ENCODE results near the gene SPAG16.

SPAG16 gene

GRCh38 chr2:214096208-214096715 is 812.0 kb downstream of the SPAG16 start:
- H3K4me3 Mint-ChIP-seq = no peak overlapping the region
- ATAC-seq = no peak
- H3K9me3 Mint-ChIP-seq = no peaks in the 10 kb centered on the region
- DNase-seq = no peak
- H3K27me3 Mint-ChIP-seq = no peaks in the 10 kb centered on the region
- no peak overlapping the region for H3K27ac Mint-ChIP-seq
- H3K4me1 Mint-ChIP-seq = no peaks in the 10 kb centered on the region

- no peaks in the 10 kb centered on the region for H3K9me3 Mint-ChIP-seq
- no peak for DNase-seq
- H3K4me3 Mint-ChIP-seq = no peak overlapping the region
- no peak overlapping the region for H3K27ac Mint-ChIP-seq
- no peaks in the 10 kb centered on the region for H3K27me3 Mint-ChIP-seq
- ATAC-seq = no peak
- H3K4me1 Mint-ChIP-seq = no peaks in the 10 kb centered on the region
These were observed 814.5 kb downstream of the SPAG16 start for GRCh38 chr2:214098811-214099210.

GRCh38 chr2:214100488-214100887 is 816.2 kb downstream of the SPAG16 start:
- H3K27ac Mint-ChIP-seq = no peak overlapping the region
- H3K9me3 Mint-ChIP-seq = no peaks in the 10 kb centered on the region
- H3K27me3 Mint-ChIP-seq = no peaks in the 10 kb centered on the region
- no peak for ATAC-seq
- no peak overlapping the region for H3K4me3 Mint-ChIP-seq
- H3K4me1 Mint-ChIP-seq = no peaks in the 10 kb centered on the region
- DNase-seq = no peak

GRCh38 chr2:214103276-214104001 is 819.2 kb downstream of the SPAG16 start:
- Mint-ChIP-seq H3K27ac (no peak overlapping the region), H3K4me3 (no peak overlapping the region), H3K9me3 (no peaks in the 10 kb centered on the region), H3K27me3 (no peaks in the 10 kb centered on the region), H3K4me1 (no peaks in the 10 kb centered on the region)
- ATAC-seq (no peak), DNase-seq (no peak)

GRCh38 chr2:214104219-214104618 is 820.0 kb downstream of the SPAG16 start:
- Mint-ChIP-seq H3K4me1 (no peaks in the 10 kb centered on the region), H3K9me3 (no peaks in the 10 kb centered on the region), H3K27ac (no peak overlapping the region), H3K27me3 (no peaks in the 10 kb centered on the region), H3K4me3 (no peak overlapping the region)
- peak; percentile 5 for ATAC-seq
- DNase-seq = no peak

- DNase-seq (no peak), ATAC-seq (no peak)
- Mint-ChIP-seq H3K27ac (no peak overlapping the region), H3K9me3 (no peaks in the 10 kb centered on the region), H3K4me1 (no peaks in the 10 kb centered on the region), H3K27me3 (no peaks in the 10 kb centered on the region), H3K4me3 (no peak overlapping the region)
These were observed 820.7 kb downstream of the SPAG16 start for GRCh38 chr2:214104967-214105366.

- H3K9me3 Mint-ChIP-seq = peaks cover 0 to 8% of the 10 kb centered on the region in 2 donors
- no peak for DNase-seq
- no peak overlapping the region for H3K4me3 Mint-ChIP-seq
- H3K4me1 Mint-ChIP-seq = no peaks in the 10 kb centered on the region
- H3K27ac Mint-ChIP-seq = no peak overlapping the region
- ATAC-seq = no peak
- H3K27me3 Mint-ChIP-seq = no peaks in the 10 kb centered on the region
These were observed 823.5 kb downstream of the SPAG16 start for GRCh38 chr2:214107726-214108125.

- no peak for DNase-seq
- Mint-ChIP-seq H3K9me3 (peaks cover 0 to 8% of the 10 kb centered on the region in 2 donors), H3K27ac (no peak overlapping the region), H3K27me3 (no peaks in the 10 kb centered on the region), H3K4me3 (no peak overlapping the region), H3K4me1 (no peaks in the 10 kb centered on the region)
- no peak for ATAC-seq
These were observed 824.3 kb downstream of the SPAG16 start for GRCh38 chr2:214108598-214108997.

- Mint-ChIP-seq H3K27ac (no peak overlapping the region), H3K4me1 (no peaks in the 10 kb centered on the region), H3K9me3 (peaks cover 22% of the 10 kb centered on the region in 2 donors), H3K4me3 (no peak overlapping the region), H3K27me3 (no peaks in the 10 kb centered on the region)
- ATAC-seq = no peak
- DNase-seq = no peak
These were observed 832.8 kb downstream of the SPAG16 start for GRCh38 chr2:214117054-214117453.

- H3K27ac Mint-ChIP-seq = no peak overlapping the region
These were observed 841.9 kb downstream of the SPAG16 start for GRCh38 chr2:214126135-214126534.

GRCh38 chr2:214127170-214127569 is 842.9 kb downstream of the SPAG16 start:
- Mint-ChIP-seq H3K4me1 (no peaks in the 10 kb centered on the region), H3K27me3 (no peaks in the 10 kb centered on the region), H3K27ac (no peak overlapping the region), H3K4me3 (no peak overlapping the region), H3K9me3 (no peaks in the 10 kb centered on the region)
- ATAC-seq = no peak
- no peak for DNase-seq

More at GRCh38 chr2:214126135-214126534, 841.9 kb downstream of the SPAG16 start:
- DNase-seq (no peak), ATAC-seq (no peak)
- Mint-ChIP-seq H3K27me3 (no peaks in the 10 kb centered on the region), H3K4me3 (no peak overlapping the region), H3K9me3 (no peaks in the 10 kb centered on the region), H3K4me1 (no peaks in the 10 kb centered on the region)

GRCh38 chr2:214127571-214127970 is 843.3 kb downstream of the SPAG16 start:
- Mint-ChIP-seq H3K9me3 (peaks cover 0 to 4% of the 10 kb centered on the region in 2 donors), H3K4me3 (no peak overlapping the region), H3K4me1 (no peaks in the 10 kb centered on the region), H3K27ac (no peak overlapping the region), H3K27me3 (no peaks in the 10 kb centered on the region)
- no peak for ATAC-seq
- DNase-seq = no peak

- H3K9me3 Mint-ChIP-seq = peaks cover 0 to 4% of the 10 kb centered on the region in 2 donors
- H3K27ac Mint-ChIP-seq = no peak overlapping the region
- no peaks in the 10 kb centered on the region for H3K4me1 Mint-ChIP-seq
- no peaks in the 10 kb centered on the region for H3K27me3 Mint-ChIP-seq
- ATAC-seq = no peak
- no peak overlapping the region for H3K4me3 Mint-ChIP-seq
- DNase-seq = no peak
These were observed 843.8 kb downstream of the SPAG16 start for GRCh38 chr2:214128040-214128439.

- H3K4me1 Mint-ChIP-seq = no peaks in the 10 kb centered on the region
- no peak for DNase-seq
- no peak overlapping the region for H3K4me3 Mint-ChIP-seq
- no peak overlapping the region for H3K27ac Mint-ChIP-seq
- H3K27me3 Mint-ChIP-seq = no peaks in the 10 kb centered on the region
- no peak for ATAC-seq
- peaks cover 0 to 4% of the 10 kb centered on the region in 2 donors for H3K9me3 Mint-ChIP-seq
These were observed 845.9 kb downstream of the SPAG16 start for GRCh38 chr2:214130114-214130513.

- H3K4me1 Mint-ChIP-seq = no peaks in the 10 kb centered on the region
- no peaks in the 10 kb centered on the region for H3K27me3 Mint-ChIP-seq
- DNase-seq (no peak), ATAC-seq (peak; percentile 37)
- no peak overlapping the region for H3K27ac Mint-ChIP-seq
- H3K4me3 Mint-ChIP-seq = no peak overlapping the region
- peaks cover 0 to 4% of the 10 kb centered on the region in 2 donors for H3K9me3 Mint-ChIP-seq
These were observed 851.7 kb downstream of the SPAG16 start for GRCh38 chr2:214135966-214136365.

- ATAC-seq (no peak), DNase-seq (no peak)
- H3K27ac Mint-ChIP-seq = no peak overlapping the region
- no peaks in the 10 kb centered on the region for H3K4me1 Mint-ChIP-seq
- H3K9me3 Mint-ChIP-seq = no peaks in the 10 kb centered on the region
- no peak overlapping the region for H3K4me3 Mint-ChIP-seq
- H3K27me3 Mint-ChIP-seq = no peaks in the 10 kb centered on the region
These were observed 854.5 kb downstream of the SPAG16 start for GRCh38 chr2:214138779-214139178.
